ENCODE data around the gene MAP3K4. TPM values are rescaled to one million over a fixed set of nuclear protein-coding genes. Genes with fewer than 3 reads are reported as not detected.
A peak's percentile ranks its signal among the peaks of the same experiment; 100 is the strongest.
"Not testable (repeated sequence)": the region's sequence is repeated elsewhere in the genome, so short reads cannot be mapped to it uniquely, and the experiment has no call there.

MAP3K4 gene
- total and polyA plus RNA-seq, 2 of the 8 experiments (the other 6 are each of a cell fraction or from before 2014, with no cell fraction given) = 16.6 to 51.6 TPM

- no peak for TF ChIP-seq MAFK (IDR thresholded peaks at IDR 0.05; ENCODE audit: low read depth, low read length)
Measured at GRCh38 chr6:160979061-160979708, 12.4 kb upstream of the MAP3K4 start (continued).

GRCh38 chr6:160983377-160983948, 8.1 kb upstream of the MAP3K4 start:
- H3K79me1 ChIP-seq (ENCODE audit: low read depth, low read length); CTCF ChIA-PET (ENCODE audit: partially characterized antibody); H2AFZ ChIP-seq (ENCODE audit: low read length); H2BK5ac ChIP-seq (ENCODE audit: low read depth, low read length); H2BK20ac ChIP-seq (ENCODE audit: low read length); H2AK5ac ChIP-seq (ENCODE audit: low read depth, low read length); H3K4me3 ChIP-seq (ENCODE audit: extremely low read depth in 1 of 4, insufficient read depth in 2 of 4, low read depth in 3 of 4, low read length in 4 of 4); H3K9ac ChIP-seq (replicated peaks in 1 of 4; ENCODE audit: extremely low read depth in 1 of 4, low read depth in 3 of 4, low read length in 3 of 4); H3K14ac ChIP-seq (ENCODE audit: insufficient read length); H3K23me2 ChIP-seq (ENCODE audit: low read depth, low read length); POLR2A ChIA-PET (ENCODE audit: partially characterized antibody); H4K91ac ChIP-seq (replicated peaks; ENCODE audit: insufficient read length, low read length); H4K5ac ChIP-seq (ENCODE audit: insufficient read length, low read depth, low read length); H3K27me3 ChIP-seq (replicated peaks in 1 of 4; ENCODE audit: control insufficient read depth in 3 of 4, extremely low read depth in 1 of 4, insufficient read depth in 3 of 4, low read length in 3 of 4); H3K18ac ChIP-seq (ENCODE audit: extremely low read depth, low read length); H2BK12ac ChIP-seq (ENCODE audit: low read depth, low read length); H2BK15ac ChIP-seq (ENCODE audit: low read length); H2BK120ac ChIP-seq (replicated peaks; ENCODE audit: low read depth, low read length); FAIRE-seq; H3K23ac ChIP-seq (ENCODE audit: insufficient read length); H3K56ac ChIP-seq (replicated peaks; ENCODE audit: insufficient read length, low read depth, low read length); H3K4ac ChIP-seq (replicated peaks; ENCODE audit: insufficient read length, low read depth, low read length); H3K36me3 ChIP-seq (ENCODE audit: control insufficient read depth in 2 of 4, insufficient read depth in 4 of 4, low read length in 3 of 4); H4K8ac ChIP-seq (ENCODE audit: extremely low read depth, insufficient read depth, low read length); H3K27ac ChIP-seq (ENCODE audit: low read depth, low read length); H4K20me1 ChIP-seq (replicated peaks in 1 of 2; ENCODE audit: control insufficient read depth in 1 of 2, insufficient read depth in 2 of 2, low read length in 2 of 2); H3K79me2 ChIP-seq (ENCODE audit: control insufficient read depth in 1 of 2, insufficient read depth in 2 of 2, low read length in 2 of 2); H3K4me2 ChIP-seq (ENCODE audit: insufficient read depth in 1 of 2, low read depth in 2 of 2, low read length in 2 of 2); H3K4me1 ChIP-seq (replicated peaks in 1 of 4; ENCODE audit: control insufficient read depth in 3 of 4, insufficient read depth in 4 of 4, low read length in 3 of 4): not testable (repeated sequence)
- WGBS, 2 experiments (ENCODE audit: extremely low coverage in 1 of 2, insufficient coverage in 1 of 2, insufficient read length in 1 of 2, insufficient replicate concordance in 2 of 2, low coverage in 1 of 2, low lambda C conversion rate in 2 of 2, missing lambda C conversion rate in 1 of 2) = 96% methylated on average over 3 of the region's 3 CpGs; no CpG with 5 or more reads in 1 of the 2 experiments
- DNase-seq (ENCODE audit: low read depth in 1 of 2, low spot score in 2 of 2) = peak in 1 of 2 experiments; percentile 22
- peaks cover 16 to 19% of the 10 kb centered on the region in 2 experiments for H3K9me3 ChIP-seq (ENCODE audit: insufficient read depth in 2 of 2, low read depth in 1 of 2, low read length in 1 of 2)
